Measurements from ENCODE around the gene FKBP4. TPM values are rescaled to one million over a fixed set of nuclear protein-coding genes. Genes with fewer than 3 reads are reported as not detected.

The FKBP4 gene
- total RNA-seq, 1 experiment from 2014 or later = 76.7 TPM

DNA sequence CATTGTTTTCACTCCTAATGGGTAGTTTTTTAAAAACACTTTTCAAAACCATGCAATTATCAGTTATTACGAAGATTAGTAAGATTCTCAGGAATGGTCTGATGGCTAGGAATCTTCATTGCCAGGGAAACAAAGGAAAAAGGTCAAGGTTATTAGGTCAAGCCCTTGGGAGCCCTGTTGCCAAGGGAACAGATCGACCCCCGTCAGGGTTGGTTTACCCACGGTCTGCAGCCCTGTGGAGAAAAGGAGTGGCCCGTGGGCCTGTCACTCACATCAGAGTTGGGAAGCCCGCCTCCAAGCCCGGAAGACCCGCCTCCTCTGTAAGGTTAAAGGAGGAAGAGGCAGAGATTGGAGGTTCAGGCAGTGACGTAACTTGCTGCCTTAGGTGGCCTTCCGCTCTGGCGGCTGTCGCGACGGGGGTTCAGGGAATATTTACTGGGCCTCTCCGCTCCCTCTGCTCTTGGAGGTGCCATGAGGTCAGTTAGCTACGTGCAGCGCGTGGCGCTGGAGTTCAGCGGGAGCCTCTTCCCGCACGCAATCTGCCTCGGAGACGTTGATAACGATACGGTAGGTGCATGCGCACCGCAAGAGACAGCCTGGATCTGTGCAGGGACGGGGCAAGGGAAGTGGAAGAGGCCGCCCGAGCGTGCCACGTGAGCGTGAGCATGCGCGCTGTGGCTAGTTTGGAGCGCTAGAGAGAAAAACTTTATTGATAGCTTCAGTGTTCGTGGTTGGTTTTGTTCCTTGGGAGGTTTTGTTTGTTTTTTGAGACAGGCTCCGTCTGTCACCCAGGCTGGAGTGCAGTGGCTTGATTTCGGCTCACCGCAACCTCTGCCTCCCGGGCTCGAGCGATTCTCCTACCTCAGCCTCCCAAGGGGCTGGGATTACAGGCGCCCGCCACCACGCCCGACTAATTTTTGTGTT is 17.8 kb downstream of the FKBP4 start, which contains the start of gene ITFG2:
Gene ITFG2 (plus strand): TSS at position 379 of the 924 bp plus-strand sequence. CDS start 93 bp downstream, at position 472.
- peak within 1 kb of the TSS; percentile 92 for H3K4me2 ChIP-seq (ENCODE audit: low read depth, low read length, poor library complexity, severe bottlenecking)
- H3K9me2 ChIP-seq (replicated peaks; ENCODE audit: insufficient read depth, low read length) = no peaks in the 10 kb centered on the region
- peak; percentile 99 for DNase-seq
- H3K4me1 ChIP-seq (ENCODE audit: low read length) = peaks cover 19% of the 10 kb centered on the region
- H2AFZ ChIP-seq (ENCODE audit: low read length) = peak within 1 kb of the TSS; percentile 68
- peak within 1 kb of the TSS; percentile 77 for H3K27ac ChIP-seq (ENCODE audit: low read length)
- H3K9me3 ChIP-seq (ENCODE audit: low read length) = no peaks in the 10 kb centered on the region
- peak within 1 kb of the TSS; percentile 83 for H3K4me3 ChIP-seq (ENCODE audit: low read length)
- peak within 1 kb of the TSS; percentile 87 for H3K9ac ChIP-seq (ENCODE audit: low read length)
- H3K79me2 ChIP-seq (ENCODE audit: low read length) = peaks cover 35% of the 10 kb centered on the region
- no peaks in the 10 kb centered on the region for H3K27me3 ChIP-seq (ENCODE audit: low read length)
- peaks cover 2% of the 10 kb centered on the region for H4K20me1 ChIP-seq (ENCODE audit: insufficient read depth, low read depth, low read length)
- H3K36me3 ChIP-seq (ENCODE audit: insufficient read depth, low read length) = peaks cover 15% of the 10 kb centered on the region; the same call in 1 of the 2 replicates

GRCh38 chr12:2813214-2814185 is 18.7 kb downstream of the FKBP4 start:
- peaks cover 35% of the 10 kb centered on the region for H3K79me2 ChIP-seq (ENCODE audit: low read length)
- H3K4me2 ChIP-seq (ENCODE audit: low read depth, low read length, poor library complexity, severe bottlenecking) = peak overlapping the region; percentile 92
- H3K9me2 ChIP-seq (replicated peaks; ENCODE audit: insufficient read depth, low read length) = no peaks in the 10 kb centered on the region
- peaks cover 22% of the 10 kb centered on the region; the same call in 1 of the 2 replicates for H3K36me3 ChIP-seq (ENCODE audit: insufficient read depth, low read length)
- H2AFZ ChIP-seq (ENCODE audit: low read length) = no peak overlapping the region; the same call in 1 of the 2 replicates
- H3K27me3 ChIP-seq (ENCODE audit: low read length) = no peaks in the 10 kb centered on the region
- peak overlapping the region; percentile 77 for H3K27ac ChIP-seq (ENCODE audit: low read length)
- peaks cover 4% of the 10 kb centered on the region for H4K20me1 ChIP-seq (ENCODE audit: insufficient read depth, low read depth, low read length)
- peak overlapping the region; percentile 83 for H3K4me3 ChIP-seq (ENCODE audit: low read length)
- peak; percentile 87 for DNase-seq
- H3K4me1 ChIP-seq (ENCODE audit: low read length) = peaks cover 19% of the 10 kb centered on the region
- H3K9me3 ChIP-seq (ENCODE audit: low read length) = no peaks in the 10 kb centered on the region
- H3K9ac ChIP-seq (ENCODE audit: low read length) = peak overlapping the region; percentile 87

DNA sequence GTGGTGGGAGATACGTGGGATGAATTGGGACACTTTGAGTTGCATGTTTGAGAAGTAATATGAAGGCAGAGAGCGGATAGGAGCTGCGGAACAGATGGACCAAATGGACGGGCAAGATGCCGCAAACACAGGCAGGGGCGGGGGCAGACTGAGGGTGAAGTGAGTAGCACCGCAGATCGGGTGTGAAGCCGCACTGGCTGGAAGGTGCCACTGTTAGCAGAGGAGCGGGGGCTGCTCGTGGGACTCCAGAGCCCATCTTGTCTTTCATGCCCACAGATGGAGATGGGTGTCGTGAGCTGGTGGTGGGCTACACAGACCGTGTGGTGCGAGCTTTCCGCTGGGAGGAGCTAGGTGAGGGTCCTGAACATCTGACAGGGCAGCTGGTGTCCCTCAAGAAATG is 25.0 kb downstream of the FKBP4 start:
- peaks cover 4% of the 10 kb centered on the region; the same call in 1 of the 2 replicates for H4K20me1 ChIP-seq (ENCODE audit: insufficient read depth, low read depth, low read length)
- no peaks in the 10 kb centered on the region for H3K9me2 ChIP-seq (replicated peaks; ENCODE audit: insufficient read depth, low read length)
- no peak overlapping the region for H2AFZ ChIP-seq (ENCODE audit: low read length)
- no peak overlapping the region for H3K4me2 ChIP-seq (ENCODE audit: low read depth, low read length, poor library complexity, severe bottlenecking)
- H3K4me1 ChIP-seq (ENCODE audit: low read length) = no peaks in the 10 kb centered on the region
- DNase-seq = no peak
- H3K36me3 ChIP-seq (ENCODE audit: insufficient read depth, low read length) = peaks cover 43% of the 10 kb centered on the region; the same call in 1 of the 2 replicates
- H3K27me3 ChIP-seq (ENCODE audit: low read length) = no peaks in the 10 kb centered on the region
- H3K27ac ChIP-seq (ENCODE audit: low read length) = no peak overlapping the region
- no peak overlapping the region for H3K4me3 ChIP-seq (ENCODE audit: low read length)
- H3K9ac ChIP-seq (ENCODE audit: low read length) = no peak overlapping the region
- H3K79me2 ChIP-seq (ENCODE audit: low read length) = peaks cover 10% of the 10 kb centered on the region
- no peaks in the 10 kb centered on the region for H3K9me3 ChIP-seq (ENCODE audit: low read length)

- no peak overlapping the region for H2AFZ ChIP-seq (ENCODE audit: low read length)
- H3K27me3 ChIP-seq (ENCODE audit: low read length) = no peaks in the 10 kb centered on the region
- H3K9ac ChIP-seq (ENCODE audit: low read length) = no peak overlapping the region
- peaks cover 4% of the 10 kb centered on the region; the same call in 1 of the 2 replicates for H4K20me1 ChIP-seq (ENCODE audit: insufficient read depth, low read depth, low read length)
- H3K36me3 ChIP-seq (ENCODE audit: insufficient read depth, low read length) = peaks cover 43% of the 10 kb centered on the region; the same call in 1 of the 2 replicates
- H3K4me2 ChIP-seq (ENCODE audit: low read depth, low read length, poor library complexity, severe bottlenecking) = no peak overlapping the region
- H3K9me3 ChIP-seq (ENCODE audit: low read length) = no peaks in the 10 kb centered on the region
- no peaks in the 10 kb centered on the region for H3K4me1 ChIP-seq (ENCODE audit: low read length)
- no peaks in the 10 kb centered on the region for H3K9me2 ChIP-seq (replicated peaks; ENCODE audit: insufficient read depth, low read length)
- no peak overlapping the region for H3K27ac ChIP-seq (ENCODE audit: low read length)
- no peak for DNase-seq
- H3K79me2 ChIP-seq (ENCODE audit: low read length) = peaks cover 4% of the 10 kb centered on the region
- no peak overlapping the region for H3K4me3 ChIP-seq (ENCODE audit: low read length)
These were observed 25.7 kb downstream of the FKBP4 start for GRCh38 chr12:2820432-2820831.

DNA sequence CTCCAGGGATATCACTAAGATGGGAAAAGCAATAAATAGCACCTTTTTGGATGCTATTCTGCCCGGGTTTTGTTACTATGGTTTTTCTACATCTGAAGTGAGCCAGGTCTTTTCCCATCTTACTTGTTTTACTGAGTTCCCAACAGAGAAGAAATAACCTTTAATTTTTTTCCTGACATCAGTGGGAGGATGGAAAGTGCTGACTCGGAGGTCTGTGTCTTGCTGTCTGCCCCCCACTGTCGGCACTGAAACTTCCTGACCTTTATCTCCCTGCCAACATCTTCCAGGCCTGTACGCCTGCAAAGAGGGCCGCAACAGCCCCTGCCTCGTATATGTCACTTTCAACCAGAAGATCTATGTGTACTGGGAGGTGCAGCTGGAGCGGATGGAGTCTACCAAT is 28.7 kb downstream of the FKBP4 start:
- H4K20me1 ChIP-seq (ENCODE audit: insufficient read depth, low read depth, low read length) = no peaks in the 10 kb centered on the region
- no peak overlapping the region for H2AFZ ChIP-seq (ENCODE audit: low read length)
- H3K9me2 ChIP-seq (replicated peaks; ENCODE audit: insufficient read depth, low read length) = no peaks in the 10 kb centered on the region
- no peaks in the 10 kb centered on the region for H3K79me2 ChIP-seq (ENCODE audit: low read length)
- H3K36me3 ChIP-seq (ENCODE audit: insufficient read depth, low read length) = peaks cover 30% of the 10 kb centered on the region
- H3K9ac ChIP-seq (ENCODE audit: low read length) = no peak overlapping the region
- H3K27ac ChIP-seq (ENCODE audit: low read length) = no peak overlapping the region
- no peak overlapping the region for H3K4me3 ChIP-seq (ENCODE audit: low read length)
- no peak for DNase-seq
- H3K4me2 ChIP-seq (ENCODE audit: low read depth, low read length, poor library complexity, severe bottlenecking) = no peak overlapping the region
- no peaks in the 10 kb centered on the region for H3K9me3 ChIP-seq (ENCODE audit: low read length)
- no peaks in the 10 kb centered on the region for H3K27me3 ChIP-seq (ENCODE audit: low read length)
- H3K4me1 ChIP-seq (ENCODE audit: low read length) = no peaks in the 10 kb centered on the region

DNA sequence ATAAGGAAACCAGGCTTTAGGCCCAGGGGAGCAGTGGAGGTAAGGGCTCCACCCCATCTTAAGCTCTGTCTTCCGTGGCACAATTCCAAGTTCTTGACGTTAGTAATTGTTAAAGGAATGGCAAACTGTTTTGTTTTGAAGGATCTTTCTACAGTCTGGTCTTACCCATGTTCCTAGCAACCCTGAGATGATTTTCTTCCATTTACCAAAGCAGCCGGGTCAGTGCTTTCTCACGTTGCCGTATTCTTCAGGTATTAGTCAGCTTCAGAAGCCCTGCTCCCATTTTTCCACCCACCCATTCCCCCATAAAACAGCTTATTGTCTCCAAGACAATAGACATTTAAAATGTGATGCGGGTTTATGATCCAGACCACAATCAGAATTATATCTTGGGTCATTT is 29.8 kb downstream of the FKBP4 start:
- Histone ChIP-seq H4K20me1 (ENCODE audit: insufficient read depth, low read depth, low read length) (no peaks in the 10 kb centered on the region), H3K9me2 (replicated peaks; ENCODE audit: insufficient read depth, low read length) (no peaks in the 10 kb centered on the region), H3K4me3 (ENCODE audit: low read length) (no peak overlapping the region), H3K9me3 (ENCODE audit: low read length) (no peaks in the 10 kb centered on the region), H3K4me2 (ENCODE audit: low read depth, low read length, poor library complexity, severe bottlenecking) (no peak overlapping the region), H3K27me3 (ENCODE audit: low read length) (no peaks in the 10 kb centered on the region), H3K4me1 (ENCODE audit: low read length) (no peaks in the 10 kb centered on the region), H2AFZ (ENCODE audit: low read length) (no peak overlapping the region), H3K36me3 (ENCODE audit: insufficient read depth, low read length) (peaks cover 37% of the 10 kb centered on the region), H3K9ac (ENCODE audit: low read length) (no peak overlapping the region), H3K79me2 (ENCODE audit: low read length) (no peaks in the 10 kb centered on the region), H3K27ac (ENCODE audit: low read length) (no peak overlapping the region)
- DNase-seq = no peak

- H2AFZ ChIP-seq (ENCODE audit: low read length) = no peak overlapping the region
- no peaks in the 10 kb centered on the region for H3K27me3 ChIP-seq (ENCODE audit: low read length)
- H3K4me1 ChIP-seq (ENCODE audit: low read length) = no peaks in the 10 kb centered on the region
- H3K79me2 ChIP-seq (ENCODE audit: low read length) = no peaks in the 10 kb centered on the region
- H3K9me3 ChIP-seq (ENCODE audit: low read length) = no peaks in the 10 kb centered on the region
- H3K9ac ChIP-seq (ENCODE audit: low read length) = no peak overlapping the region
- H4K20me1 ChIP-seq (ENCODE audit: insufficient read depth, low read depth, low read length) = no peaks in the 10 kb centered on the region
- no peaks in the 10 kb centered on the region for H3K9me2 ChIP-seq (replicated peaks; ENCODE audit: insufficient read depth, low read length)
- DNase-seq = no peak
- no peak overlapping the region for H3K4me2 ChIP-seq (ENCODE audit: low read depth, low read length, poor library complexity, severe bottlenecking)
- peaks cover 37% of the 10 kb centered on the region for H3K36me3 ChIP-seq (ENCODE audit: insufficient read depth, low read length)
- no peak overlapping the region for H3K27ac ChIP-seq (ENCODE audit: low read length)
- no peak overlapping the region for H3K4me3 ChIP-seq (ENCODE audit: low read length)
These were observed 30.4 kb downstream of the FKBP4 start for GRCh38 chr12:2825132-2825531.
